HEK293 (cell line): ENCODE measurements around the gene DCP1A.

Experiments used
- FEZF1 ChIP-seq: fragments of 450-650 bp; formaldehyde crosslinking; IDR thresholded peaks from 2 replicates; pipeline ENCODE4 v1.5.1; 2016; ENCODE audit warnings: missing biosample characterization, missing genetic modification characterization
- GLIS2 ChIP-seq: fragments of 450-650 bp; formaldehyde crosslinking; IDR thresholded peaks from 2 replicates; pipeline ENCODE4 v1.5.1; 2016; ENCODE audit warnings: missing biosample characterization, missing genetic modification characterization
- INSM2 ChIP-seq: fragments of 450-650 bp; formaldehyde crosslinking; IDR thresholded peaks from 2 replicates; pipeline ENCODE4 v1.5.1; 2016; ENCODE audit warnings: missing biosample characterization, missing genetic modification characterization
- KLF10 ChIP-seq: fragments of 450-650 bp; IDR thresholded peaks from 2 replicates; pipeline ENCODE4 v1.5.1; 2018; ENCODE audit warnings: missing biosample characterization, mild to moderate bottlenecking, missing genetic modification characterization
- OVOL3 ChIP-seq: fragments of 450-650 bp; formaldehyde crosslinking; IDR thresholded peaks from 2 replicates; pipeline ENCODE4 v1.5.1; 2016; ENCODE audit warnings: missing biosample characterization, missing genetic modification characterization
- PBX3 ChIP-seq: sonication (generic); formaldehyde crosslinking; IDR thresholded peaks from 2 replicates; pipeline ENCODE4 v1.8.1; 2022; ENCODE audit warnings: mild to moderate bottlenecking, moderate library complexity, missing genetic modification reagents
- REPIN1 ChIP-seq: fragments of 450-650 bp; formaldehyde crosslinking; IDR thresholded peaks from 2 replicates; pipeline ENCODE4 v1.5.1; 2017; ENCODE audit warnings: missing biosample characterization, missing genetic modification characterization, low read depth
- SALL2 ChIP-seq: fragments of 450-650 bp; formaldehyde crosslinking; IDR thresholded peaks from 2 replicates; pipeline ENCODE4 v1.5.0; 2017; ENCODE audit warnings: missing biosample characterization, mild to moderate bottlenecking, missing genetic modification characterization, borderline replicate concordance
- SP3 ChIP-seq: fragments of 450-650 bp; formaldehyde crosslinking; IDR thresholded peaks from 2 replicates; pipeline ENCODE4 v1.5.1; 2016; ENCODE audit warnings: missing biosample characterization, missing genetic modification characterization
- ZFP3 ChIP-seq: fragments of 450-650 bp; formaldehyde crosslinking; IDR thresholded peaks from 2 replicates; pipeline ENCODE4 v1.5.1; 2016; ENCODE audit warnings: low read depth, missing biosample characterization, missing genetic modification characterization
- ZFP37 ChIP-seq: fragments of 450-650 bp; formaldehyde crosslinking; IDR thresholded peaks from 2 replicates; pipeline ENCODE4 v1.5.1; 2016; ENCODE audit warnings: missing biosample characterization, missing genetic modification characterization
- ZFP41 ChIP-seq: fragments of 450-650 bp; formaldehyde crosslinking; IDR thresholded peaks from 2 replicates; pipeline ENCODE4 v1.5.1; 2016; ENCODE audit warnings: missing biosample characterization, missing genetic modification characterization, borderline replicate concordance
- ZFP69B ChIP-seq: fragments of 450-650 bp; formaldehyde crosslinking; IDR thresholded peaks from 2 replicates; pipeline ENCODE4 v1.5.1; 2016; ENCODE audit warnings: missing biosample characterization, missing genetic modification characterization
- ZIC2 ChIP-seq: fragments of 450-650 bp; formaldehyde crosslinking; IDR thresholded peaks from 2 replicates; pipeline ENCODE4 v1.5.1; 2016; ENCODE audit warnings: missing biosample characterization, missing genetic modification characterization
- ZNF10 ChIP-seq: fragments of 450-650 bp; formaldehyde crosslinking; IDR thresholded peaks from 2 replicates; pipeline ENCODE4 v1.5.1; 2017; ENCODE audit warnings: missing biosample characterization, missing genetic modification characterization
- ZNF114 ChIP-seq: fragments of 450-650 bp; formaldehyde crosslinking; IDR thresholded peaks from 2 replicates; pipeline ENCODE4 v1.5.0; 2017; ENCODE audit warnings: missing biosample characterization, missing genetic modification characterization
- ZNF133 ChIP-seq: fragments of 450-650 bp; formaldehyde crosslinking; IDR thresholded peaks from 2 replicates; pipeline ENCODE4 v1.5.1; 2016; ENCODE audit warnings: missing biosample characterization, missing genetic modification characterization
- ZNF155 ChIP-seq: fragments of 450-650 bp; formaldehyde crosslinking; IDR thresholded peaks from 2 replicates; pipeline ENCODE4 v1.5.1; 2016; ENCODE audit warnings: missing biosample characterization, missing genetic modification characterization
- ZNF175 ChIP-seq: fragments of 450-650 bp; formaldehyde crosslinking; IDR thresholded peaks from 2 replicates; pipeline ENCODE4 v1.5.1; 2016; ENCODE audit warnings: missing biosample characterization, missing genetic modification characterization
- ZNF266 ChIP-seq: fragments of 450-650 bp; formaldehyde crosslinking; IDR thresholded peaks from 2 replicates; pipeline ENCODE4 v1.5.1; 2016; ENCODE audit warnings: missing biosample characterization, missing genetic modification characterization, low read depth
- ZNF311 ChIP-seq: fragments of 450-650 bp; formaldehyde crosslinking; IDR thresholded peaks from 2 replicates; pipeline ENCODE4 v1.5.1; 2017; ENCODE audit warnings: missing biosample characterization, missing genetic modification characterization, borderline replicate concordance
- ZNF324 ChIP-seq: fragments of 450-650 bp; formaldehyde crosslinking; IDR thresholded peaks from 2 replicates; pipeline ENCODE4 v1.5.1; 2016; ENCODE audit warnings: missing biosample characterization, missing genetic modification characterization
- ZNF335 ChIP-seq: fragments of 450-650 bp; formaldehyde crosslinking; conservative IDR thresholded peaks from 2 replicates; pipeline ENCODE4 v1.5.1; 2016; ENCODE audit warnings: missing biosample characterization, missing genetic modification characterization
- ZNF366 ChIP-seq: fragments of 450-650 bp; formaldehyde crosslinking; conservative IDR thresholded peaks from 2 replicates; pipeline ENCODE4 v1.5.1; 2016; ENCODE audit warnings: missing biosample characterization, missing genetic modification characterization
- ZNF416 ChIP-seq: fragments of 450-650 bp; formaldehyde crosslinking; IDR thresholded peaks from 2 replicates; pipeline ENCODE4 v1.5.1; 2016; ENCODE audit warnings: missing biosample characterization, missing genetic modification characterization
- ZNF423 ChIP-seq: fragments of 450-650 bp; formaldehyde crosslinking; IDR thresholded peaks from 2 replicates; pipeline ENCODE4 v1.5.1; 2016; ENCODE audit warnings: missing biosample characterization, missing genetic modification characterization
- ZNF548 ChIP-seq: fragments of 450-650 bp; formaldehyde crosslinking; IDR thresholded peaks from 2 replicates; pipeline ENCODE4 v1.5.1; 2016; ENCODE audit warnings: missing biosample characterization, missing genetic modification characterization
- ZNF549 ChIP-seq: fragments of 450-650 bp; IDR thresholded peaks from 2 replicates; pipeline ENCODE4 v1.5.1; 2018; ENCODE audit warnings: missing biosample characterization, missing genetic modification characterization, mild to moderate bottlenecking, inconsistent platforms, moderate library complexity
- ZNF561 ChIP-seq: fragments of 450-650 bp; IDR thresholded peaks from 2 replicates; pipeline ENCODE4 v1.5.1; 2018; ENCODE audit warnings: missing biosample characterization, missing genetic modification characterization, borderline replicate concordance
- ZNF596 ChIP-seq: fragments of 450-650 bp; IDR thresholded peaks from 2 replicates; pipeline ENCODE4 v1.5.0; 2018; ENCODE audit warnings: missing biosample characterization, mild to moderate bottlenecking, missing genetic modification characterization, moderate library complexity
- ZNF623 ChIP-seq: fragments of 450-650 bp; formaldehyde crosslinking; IDR thresholded peaks from 2 replicates; pipeline ENCODE4 v1.5.1; 2016; ENCODE audit warnings: missing biosample characterization, missing genetic modification characterization
- ZNF624 ChIP-seq: fragments of 450-650 bp; formaldehyde crosslinking; IDR thresholded peaks from 2 replicates; pipeline ENCODE4 v1.5.1; 2017; ENCODE audit warnings: missing biosample characterization, missing genetic modification characterization
- ZNF626 ChIP-seq: fragments of 450-650 bp; sonication (Bioruptor Pico); formaldehyde crosslinking; IDR thresholded peaks from 2 replicates; pipeline ENCODE4 v1.5.1; 2018; ENCODE audit warnings: missing biosample characterization, missing genetic modification characterization, inconsistent platforms
- ZNF629 ChIP-seq: fragments of 450-650 bp; formaldehyde crosslinking; IDR thresholded peaks from 2 replicates; pipeline ENCODE4 v1.5.1; 2017; ENCODE audit warnings: missing biosample characterization, missing genetic modification characterization
- ZNF747 ChIP-seq: fragments of 450-650 bp; formaldehyde crosslinking; IDR thresholded peaks from 2 replicates; pipeline ENCODE4 v1.5.1; 2016; ENCODE audit warnings: missing biosample characterization, missing genetic modification characterization
- ZNF785 ChIP-seq: fragments of 450-650 bp; formaldehyde crosslinking; IDR thresholded peaks from 2 replicates; pipeline ENCODE4 v1.5.1; 2016; ENCODE audit warnings: missing biosample characterization, missing genetic modification characterization
- ZNF837 ChIP-seq: fragments of 450-650 bp; formaldehyde crosslinking; IDR thresholded peaks from 2 replicates; pipeline ENCODE4 v1.5.1; 2016; ENCODE audit warnings: missing biosample characterization, missing genetic modification characterization
- ZXDB ChIP-seq: fragments of 450-650 bp; formaldehyde crosslinking; IDR thresholded peaks from 2 replicates; pipeline ENCODE4 v1.5.1; 2016; ENCODE audit warnings: missing biosample characterization, missing genetic modification characterization
- TF ChIP-seq, protein P1 (sequence below): fragments of 450-650 bp; formaldehyde crosslinking; IDR thresholded peaks from 2 replicates; pipeline ENCODE4 v1.5.1; 2016; ENCODE audit warnings: missing biosample characterization, missing genetic modification characterization

Gene DCP1A

GRCh38 chr3:53347261-53348064, at the start of gene DCP1A (continued):
- TF ChIP-seq ZNF155 (tag by site-specific recombination): no peak
- TF ChIP-seq ZNF416 (tag by site-specific recombination): 0 out of 2 replicates have a peak, but pooled peaks have one; percentile 42
- peak; percentile 93 for TF ChIP-seq SP3 (tag by site-specific recombination)
- no peak for TF ChIP-seq ZFP41 (tag by site-specific recombination)
- peak; percentile 95 for TF ChIP-seq REPIN1 (tag by site-specific recombination)
- TF ChIP-seq ZNF624 (tag by site-specific recombination): 0 out of 2 replicates have a peak, but pooled peaks have one; percentile 35
- TF ChIP-seq OVOL3: peak; percentile 76
- peak; percentile 95 for TF ChIP-seq ZNF785 (tag by site-specific recombination)
- TF ChIP-seq INSM2 (tag by site-specific recombination): peak; percentile 92
- TF ChIP-seq ZFP69B (tag by site-specific recombination): peak; percentile 92
- no peak for TF ChIP-seq ZNF837
- no peak for TF ChIP-seq ZNF114 (tag by site-specific recombination)
- TF ChIP-seq, protein P1, sequence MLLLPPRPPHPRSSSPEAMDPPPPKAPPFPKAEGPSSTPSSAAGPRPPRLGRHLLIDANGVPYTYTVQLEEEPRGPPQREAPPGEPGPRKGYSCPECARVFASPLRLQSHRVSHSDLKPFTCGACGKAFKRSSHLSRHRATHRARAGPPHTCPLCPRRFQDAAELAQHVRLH (tag by site-specific recombination): peak; percentile 87; the same call in 1 of the 2 replicates
- peak; percentile 97 for TF ChIP-seq ZFP37 (tag by site-specific recombination)
- TF ChIP-seq ZNF561: peak; percentile 88; the same call in 1 of the 2 replicates
- peak; percentile 59 for TF ChIP-seq GLIS2 (tag by site-specific recombination)
- 0 out of 2 replicates have a peak, but pooled peaks have one; percentile 45 for TF ChIP-seq ZNF626
- TF ChIP-seq ZNF596 (tag by site-specific recombination): no peak
- no peak for TF ChIP-seq ZNF423
- no peak for TF ChIP-seq ZNF311 (tag by site-specific recombination)
- TF ChIP-seq ZNF366 (tag by site-specific recombination): peak; percentile 33; the same call in 1 of the 2 replicates
- no peak for TF ChIP-seq ZNF549 (tag by site-specific recombination)
- TF ChIP-seq ZNF548 (tag by site-specific recombination): no peak
- peak; percentile 98 for TF ChIP-seq ZXDB (tag by site-specific recombination)
- TF ChIP-seq ZNF747 (tag by site-specific recombination): no peak
- TF ChIP-seq ZNF175: no peak
- peak; percentile 43 for TF ChIP-seq FEZF1 (tag by site-specific recombination)
- TF ChIP-seq ZNF335 (tag by site-specific recombination): peak; percentile 86
- TF ChIP-seq ZNF266: no peak
- TF ChIP-seq ZNF133: no peak
- peak; percentile 98 for TF ChIP-seq SALL2 (tag by site-specific recombination)
- peak; percentile 69; the same call in 1 of the 2 replicates for TF ChIP-seq ZNF10 (tag by site-specific recombination)
- peak; percentile 96 for TF ChIP-seq ZNF629
- no peak for TF ChIP-seq PBX3 (CRISPR knock-in tag)
- TF ChIP-seq ZFP3 (tag by site-specific recombination): no peak
- TF ChIP-seq KLF10 (tag by site-specific recombination): peak; percentile 91
- TF ChIP-seq ZIC2 (tag by site-specific recombination): 0 out of 2 replicates have a peak, but pooled peaks have one; percentile 43
- peak; percentile 100 for TF ChIP-seq ZNF324 (tag by site-specific recombination)
- peak; percentile 42 for TF ChIP-seq ZNF623 (tag by site-specific recombination)
